ENCODE measurements around the gene CFAP65. TPM values are rescaled to one million over a fixed set of nuclear protein-coding genes. Genes with fewer than 3 reads are reported as not detected.

Gene CFAP65
- total and polyA plus RNA-seq, 2 of the 4 experiments (the other 2 are of a cell fraction), result not detected

GRCh38 chr2:219059375-219059724, 18.0 kb upstream of the CFAP65 start:
- H4K8ac ChIP-seq (ENCODE audit: low read depth in 2 of 2, low read length in 2 of 2), result no peak overlapping the region

More at GRCh38 chr2:219059375-219059724, 18.0 kb upstream of the CFAP65 start:
- no TSS peak for BruUV-seq (replicated peaks)
- Histone ChIP-seq H2AFZ (replicated peaks; ENCODE audit: low read length, poor library complexity) (peak overlapping the region; percentile 47), H3K23ac (ENCODE audit: low read depth, low read length) (no peak overlapping the region), H3K18ac (ENCODE audit: low read depth, low read length) (no peak overlapping the region), H2AK5ac (ENCODE audit: low read depth, low read length) (no peak overlapping the region), H4K91ac (ENCODE audit: insufficient read depth, low read depth, low read length) (no peak overlapping the region), H3K36me3 (ENCODE audit: control insufficient read depth, insufficient read depth, low read length) (no peaks in the 10 kb centered on the region), H3K27ac (ENCODE audit: insufficient read depth, low read length) (no peak overlapping the region), H3K14ac (replicated peaks; ENCODE audit: low read depth, low read length) (no peak overlapping the region), H4K20me1 (ENCODE audit: insufficient read depth, low read length) (no peaks in the 10 kb centered on the region), H3K4ac (ENCODE audit: low read depth, low read length) (no peak overlapping the region), H3K4me2 (ENCODE audit: low read depth, low read length) (no peak overlapping the region; the same call in 1 of the 2 replicates), H2BK20ac (ENCODE audit: low read depth, low read length) (no peak overlapping the region), H3K4me3 (ENCODE audit: insufficient read depth, low read depth, low read length) (no peak overlapping the region), H3K9me1 (ENCODE audit: insufficient read depth, low read length) (no peaks in the 10 kb centered on the region), H2BK120ac (ENCODE audit: low read depth, low read length) (no peak overlapping the region), H2AK9ac (replicated peaks; ENCODE audit: low read depth, low read length, poor library complexity) (peak overlapping the region; percentile 38), H2BK5ac (ENCODE audit: low read depth, low read length, poor library complexity, severe bottlenecking) (no peak overlapping the region), H4K5ac (ENCODE audit: low read depth, low read length) (no peak overlapping the region), H3K9ac (ENCODE audit: low read depth, low read length) (no peak overlapping the region), H3K4me1 (ENCODE audit: control insufficient read depth, insufficient read depth, low read length) (peaks cover 6% of the 10 kb centered on the region; the same call in 1 of the 2 replicates), H2BK15ac (ENCODE audit: low read depth, low read length) (no peak overlapping the region), H3K9me3 (ENCODE audit: control insufficient read depth, insufficient read depth, low read length) (no peaks in the 10 kb centered on the region), H3K27me3 (ENCODE audit: control insufficient read depth, insufficient read depth, low read length) (peaks cover 93% of the 10 kb centered on the region), H3K56ac (ENCODE audit: extremely low read depth, insufficient read depth, low read length) (no peak overlapping the region), H3K79me1 (ENCODE audit: low read depth in 1 of 2, low read length in 2 of 2) (no peaks in the 10 kb centered on the region)
- ChIA-PET POLR2A (ENCODE audit: unreplicated experiment) (no interaction called here), CTCF (interaction anchor here (1.0 to 2.2 kb wide), 7 partner anchors 45 to 99 kb away, joined by 3 to 15 read pairs (median 7); no protein-coding TSS in a partner anchor)
- TF ChIP-seq POLR2A (IDR thresholded peaks at IDR 0.05; ENCODE audit: low read depth, low read length) (no peak), ELK1 (IDR thresholded peaks at IDR 0.05; ENCODE audit: borderline replicate concordance, low read depth, low read length) (no peak), NFE2L2 (IDR thresholded peaks at IDR 0.05; ENCODE audit: low read depth, low read length) (no peak), CHD1 (IDR thresholded peaks at IDR 0.05; ENCODE audit: low read depth, low read length) (no peak)
- dilution Hi-C loops (cut with HindIII; ENCODE audit: low sequenced_read_pairs, unreplicated experiment), result no loop called here
- in situ Hi-C loops (cut with MboI; ENCODE audit: low sequenced_read_pairs), result no loop called here
- intact Hi-C loops (cut with micrococcal nuclease), result loop anchor here (5.0 kb wide), 1 partner anchor 238 kb away; no protein-coding TSS in a partner anchor
- DNase-seq (no peak), ATAC-seq (ENCODE audit: low read depth) (no peak)
- WGBS, 2 experiments (ENCODE audit: extremely low coverage in 2 of 2, insufficient read length in 1 of 2), result 4% methylated on average over 5 of the region's 17 CpGs; no CpG with 5 or more reads in 1 of the 2 experiments

All from IMR-90 (cell line).